Posterior vena cava (tissue), 2 donors: Measurements from ENCODE around the gene CENPE. TPM values are rescaled to one million over a fixed set of nuclear protein-coding genes. Genes with fewer than 3 reads are reported as not detected.
"Not testable (repeated sequence)": the region's sequence is repeated elsewhere in the genome, so short reads cannot be mapped to it uniquely, and the experiment has no call there.

Experiments used
- DNase-seq: peaks from one replicate; pipeline ENCODE4 v3.0.0-alpha.2; 2020; ENCODE audit warnings: low spot score
- intact Hi-C, 2 donors: fragments of 100-400 bp; cut with DNase I; formaldehyde crosslinking; loops; one replicate each; pipeline versions ENCODE4 v1.14.1 to v1.14.2; 2022 to 2023
- long read RNA-seq, 2 donors: library from polyadenylated mRNA; unstranded; transcript quantifications; one replicate each; pipeline ENCODE4 v2.0.0, GENCODE V29; 2020 to 2021
- total RNA-seq, 2 donors: library from RNA; stranded (reverse); fragmentation: NEBNext Ultra II Directional; extraction: Animal tissue kit (Norgen Biotek cat#: 25700); gene quantifications; one replicate each; pipeline ENCODE4 v1.2.1, GENCODE V29; 2021
- donor health status: DM: yes; HTN: yes; CAD: no.
- donor health status: DM: yes; HTN: yes; CAD: no.

CENPE gene, protein sequence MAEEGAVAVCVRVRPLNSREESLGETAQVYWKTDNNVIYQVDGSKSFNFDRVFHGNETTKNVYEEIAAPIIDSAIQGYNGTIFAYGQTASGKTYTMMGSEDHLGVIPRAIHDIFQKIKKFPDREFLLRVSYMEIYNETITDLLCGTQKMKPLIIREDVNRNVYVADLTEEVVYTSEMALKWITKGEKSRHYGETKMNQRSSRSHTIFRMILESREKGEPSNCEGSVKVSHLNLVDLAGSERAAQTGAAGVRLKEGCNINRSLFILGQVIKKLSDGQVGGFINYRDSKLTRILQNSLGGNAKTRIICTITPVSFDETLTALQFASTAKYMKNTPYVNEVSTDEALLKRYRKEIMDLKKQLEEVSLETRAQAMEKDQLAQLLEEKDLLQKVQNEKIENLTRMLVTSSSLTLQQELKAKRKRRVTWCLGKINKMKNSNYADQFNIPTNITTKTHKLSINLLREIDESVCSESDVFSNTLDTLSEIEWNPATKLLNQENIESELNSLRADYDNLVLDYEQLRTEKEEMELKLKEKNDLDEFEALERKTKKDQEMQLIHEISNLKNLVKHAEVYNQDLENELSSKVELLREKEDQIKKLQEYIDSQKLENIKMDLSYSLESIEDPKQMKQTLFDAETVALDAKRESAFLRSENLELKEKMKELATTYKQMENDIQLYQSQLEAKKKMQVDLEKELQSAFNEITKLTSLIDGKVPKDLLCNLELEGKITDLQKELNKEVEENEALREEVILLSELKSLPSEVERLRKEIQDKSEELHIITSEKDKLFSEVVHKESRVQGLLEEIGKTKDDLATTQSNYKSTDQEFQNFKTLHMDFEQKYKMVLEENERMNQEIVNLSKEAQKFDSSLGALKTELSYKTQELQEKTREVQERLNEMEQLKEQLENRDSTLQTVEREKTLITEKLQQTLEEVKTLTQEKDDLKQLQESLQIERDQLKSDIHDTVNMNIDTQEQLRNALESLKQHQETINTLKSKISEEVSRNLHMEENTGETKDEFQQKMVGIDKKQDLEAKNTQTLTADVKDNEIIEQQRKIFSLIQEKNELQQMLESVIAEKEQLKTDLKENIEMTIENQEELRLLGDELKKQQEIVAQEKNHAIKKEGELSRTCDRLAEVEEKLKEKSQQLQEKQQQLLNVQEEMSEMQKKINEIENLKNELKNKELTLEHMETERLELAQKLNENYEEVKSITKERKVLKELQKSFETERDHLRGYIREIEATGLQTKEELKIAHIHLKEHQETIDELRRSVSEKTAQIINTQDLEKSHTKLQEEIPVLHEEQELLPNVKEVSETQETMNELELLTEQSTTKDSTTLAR (N-terminal part only)
- total RNA-seq: 1 to 10 TPM; 1.9 to 2.2 TPM
- long read RNA-seq, donor 1, partial matches to known transcripts: 1 of 1 reads
- long read RNA-seq, donor 1, other reads (novel, unspliced or antisense): 0 of 1 reads
- long read RNA-seq, donor 2, partial matches to known transcripts: 3 of 3 reads
- long read RNA-seq, donor 2, other reads (novel, unspliced or antisense): 0 of 3 reads

GRCh38 chr4:103198111-103198765 is at the start of gene CENPE:
CENPE (minus strand) TSS chr4:103198343; CDS start chr4:103198319, 24 bp downstream.
- intact Hi-C loops: no loop called here
- peak; percentile 95 for DNase-seq

DNA sequence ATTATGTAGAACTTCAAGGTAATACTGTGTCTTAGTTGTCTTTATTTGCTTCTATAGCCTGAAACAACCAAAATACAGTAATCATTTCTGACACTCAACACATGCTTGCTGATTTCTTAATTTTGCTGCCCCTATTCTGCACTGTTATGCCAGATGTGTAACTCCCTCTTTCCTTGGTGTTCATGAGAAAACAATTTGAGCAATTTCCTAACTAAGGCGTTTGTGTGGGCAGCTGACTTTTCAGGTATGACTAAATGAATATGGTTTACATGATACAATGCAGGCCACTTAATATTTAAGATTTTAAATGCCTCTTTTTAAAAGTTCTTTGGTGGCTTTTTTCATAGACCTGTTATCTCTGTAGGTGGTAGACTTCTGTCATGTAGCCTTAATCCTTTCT is 46.1 kb upstream of the CENPE start:
- DNase-seq: no peak
- intact Hi-C loops: no loop called here

GRCh38 chr4:103230938-103231337 is 32.8 kb upstream of the CENPE start:
- intact Hi-C loops, DNase-seq: not testable (repeated sequence)

- intact Hi-C loops, DNase-seq: not testable (repeated sequence)
Observed at GRCh38 chr4:103223556-103223955, 25.4 kb upstream of the CENPE start.

- no peak for DNase-seq
- intact Hi-C loops: no loop called here
Observed at GRCh38 chr4:103207673-103208072, 9.5 kb upstream of the CENPE start.

DNA sequence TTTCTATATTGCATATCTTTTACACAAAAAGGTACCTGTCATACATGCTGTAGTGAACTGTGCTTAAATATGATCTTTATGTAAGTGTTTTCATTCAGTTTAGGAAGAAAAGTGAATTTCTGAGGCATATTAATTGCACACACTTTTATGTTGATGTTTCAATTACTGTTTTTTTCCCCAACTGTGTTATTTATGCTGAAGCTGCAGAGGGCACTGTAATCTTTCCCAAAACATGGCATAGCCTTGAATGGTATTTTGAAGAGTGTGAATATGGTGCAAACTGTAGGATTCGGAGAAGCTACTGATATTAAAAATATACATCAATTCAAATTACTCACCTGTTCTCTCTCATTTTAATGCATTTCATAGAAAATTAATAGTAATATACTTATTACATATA is 6.0 kb upstream of the CENPE start:
- DNase-seq: no peak
- intact Hi-C loops: no loop called here

- intact Hi-C loops: no loop called here
- no peak for DNase-seq
Observed at GRCh38 chr4:103201724-103202123, 3.6 kb upstream of the CENPE start.

- DNase-seq: no peak
- intact Hi-C loops: no loop called here
Observed at GRCh38 chr4:103201253-103201652, 3.1 kb upstream of the CENPE start.

DNA sequence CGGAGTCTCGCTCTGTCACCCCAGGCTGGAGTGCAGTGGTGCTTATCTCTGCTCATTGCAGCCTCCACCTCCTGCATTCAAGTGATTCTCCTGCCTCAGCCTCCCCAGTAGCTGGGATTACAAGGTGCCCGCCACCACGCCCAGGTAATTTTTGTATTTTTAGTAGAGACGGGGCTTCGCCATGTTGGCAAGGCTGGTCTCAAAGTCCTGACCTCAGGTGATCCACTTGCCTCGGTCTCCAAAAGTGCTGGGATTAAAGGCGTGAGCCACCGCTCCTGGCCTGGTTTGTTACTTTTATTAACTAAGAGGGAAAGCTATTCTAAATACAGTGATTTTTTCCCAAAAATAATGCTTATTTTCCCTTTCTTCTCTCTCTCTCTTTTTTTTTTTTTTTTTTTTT is 866 bp upstream of the CENPE start:
- intact Hi-C loops: no loop called here
- DNase-seq: peak; percentile 32

DNA sequence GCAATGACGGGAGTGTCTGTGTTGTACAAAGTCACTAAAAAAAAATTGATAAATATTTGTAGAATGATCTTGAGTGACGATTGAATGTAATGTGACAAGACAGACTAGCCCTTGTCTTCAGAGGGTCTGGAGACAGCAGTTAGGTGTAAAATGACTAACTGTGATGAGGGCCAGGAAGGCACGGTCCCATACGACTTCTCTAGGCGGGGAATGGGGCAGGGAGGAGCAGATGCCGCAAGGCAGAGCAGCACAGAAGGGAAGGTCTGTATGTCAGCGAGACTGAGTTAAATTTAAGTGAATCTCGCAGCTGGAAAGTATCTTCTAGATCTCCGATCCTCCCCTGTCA is 405 bp downstream of the CENPE start:
- intact Hi-C loops: no loop called here
- DNase-seq: no peak

DNA sequence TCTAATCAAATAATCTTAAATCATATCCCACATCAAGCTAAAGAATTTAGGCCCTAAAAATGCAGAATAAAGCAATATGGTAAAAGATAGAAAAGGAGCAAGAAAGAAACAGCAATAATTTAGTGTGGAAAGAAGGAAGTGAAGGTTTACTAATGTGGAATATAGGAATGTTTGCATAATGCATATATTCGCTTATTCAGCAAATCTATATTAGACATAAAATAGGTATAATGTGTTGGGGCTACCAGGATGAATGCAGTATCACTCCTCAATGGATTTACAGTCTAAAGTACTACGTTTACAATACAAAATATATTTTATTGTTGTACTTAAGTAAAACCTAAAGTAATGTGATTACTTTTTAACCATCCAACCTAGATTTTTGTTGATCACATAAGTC is 4.7 kb downstream of the CENPE start:
- intact Hi-C loops: no loop called here

DNA sequence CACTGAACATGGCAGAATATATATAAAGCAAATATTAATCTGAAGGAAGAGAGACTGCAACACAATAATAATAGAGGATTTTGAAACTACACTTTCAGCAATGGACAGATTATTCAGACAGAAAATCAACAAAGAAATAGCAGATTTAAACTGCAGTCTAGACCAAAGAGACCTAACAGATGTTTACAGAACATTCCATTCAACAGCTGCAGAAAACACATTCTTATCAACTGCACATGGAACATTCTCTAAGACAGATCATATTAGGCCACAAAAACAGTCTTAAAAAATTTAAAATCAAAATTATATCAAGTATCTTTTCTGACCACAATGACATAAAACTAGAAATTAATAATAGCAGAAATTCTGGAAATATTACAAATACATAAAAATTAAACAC is 27.1 kb downstream of the CENPE start:
- intact Hi-C loops: no loop called here

More for the DNA sequence above, 4.7 kb downstream of the CENPE start:
- no peak for DNase-seq

DNA sequence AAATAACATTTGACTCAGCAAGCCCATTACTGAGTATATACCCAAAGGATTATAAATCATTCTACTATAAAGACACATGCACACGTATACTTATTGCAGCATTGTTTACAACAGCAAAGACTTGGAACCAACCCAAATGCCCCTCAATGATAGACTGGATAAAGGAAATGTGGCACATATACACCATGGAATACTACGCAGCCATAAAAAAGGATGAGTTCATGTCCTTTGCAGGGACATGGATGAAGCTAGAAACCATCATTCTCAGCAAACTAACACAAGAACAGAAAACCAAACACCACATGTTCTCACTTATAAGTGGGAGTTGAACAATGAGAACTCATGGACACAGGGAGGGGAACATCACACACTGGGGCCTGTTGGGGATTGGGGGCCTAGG is 28.4 kb downstream of the CENPE start:
- intact Hi-C loops, DNase-seq: not testable (repeated sequence)

More for the DNA sequence above, 27.1 kb downstream of the CENPE start:
- DNase-seq: no peak

- intact Hi-C loops: no loop called here
- DNase-seq: no peak
Observed at GRCh38 chr4:103168993-103169392, 29.1 kb downstream of the CENPE start.

DNA sequence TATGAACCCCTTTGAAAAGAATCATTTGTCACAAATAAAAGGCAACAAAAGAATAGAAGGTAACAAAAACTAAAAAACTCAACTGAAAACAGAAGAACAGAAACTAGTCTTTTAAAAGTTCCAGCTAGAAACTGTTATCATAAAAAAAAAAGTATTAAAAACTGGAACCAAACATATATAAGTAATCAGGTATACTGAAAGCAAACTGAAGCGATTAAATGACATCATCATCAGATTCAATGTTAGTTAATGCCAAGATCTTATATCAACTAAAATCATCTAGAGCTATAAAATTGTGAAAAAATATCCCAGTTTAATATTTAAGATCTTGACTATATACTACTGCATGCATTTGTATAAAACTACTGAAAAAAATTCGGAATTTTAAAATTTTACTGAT is 36.0 kb downstream of the CENPE start:
- intact Hi-C loops: no loop called here
- DNase-seq: no peak

DNA sequence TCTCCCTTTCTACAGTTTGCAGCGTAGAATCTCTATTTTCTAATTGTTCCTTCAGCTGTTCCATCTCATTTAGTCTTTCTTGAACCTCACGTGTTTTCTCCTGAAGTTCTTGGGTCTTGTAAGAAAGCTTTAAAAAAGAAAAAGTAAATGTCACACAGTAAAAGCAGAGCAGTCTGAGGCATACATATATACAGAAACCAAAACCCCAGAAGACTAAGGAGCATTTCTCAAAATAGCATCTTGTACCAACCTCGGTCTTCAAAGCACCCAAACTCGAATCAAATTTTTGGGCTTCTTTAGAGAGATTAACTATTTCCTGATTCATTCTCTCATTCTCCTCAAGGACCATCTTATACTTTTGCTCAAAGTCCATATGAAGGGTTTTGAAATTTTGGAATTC is 39.4 kb downstream of the CENPE start:
- intact Hi-C loops: no loop called here
- DNase-seq: no peak

DNA sequence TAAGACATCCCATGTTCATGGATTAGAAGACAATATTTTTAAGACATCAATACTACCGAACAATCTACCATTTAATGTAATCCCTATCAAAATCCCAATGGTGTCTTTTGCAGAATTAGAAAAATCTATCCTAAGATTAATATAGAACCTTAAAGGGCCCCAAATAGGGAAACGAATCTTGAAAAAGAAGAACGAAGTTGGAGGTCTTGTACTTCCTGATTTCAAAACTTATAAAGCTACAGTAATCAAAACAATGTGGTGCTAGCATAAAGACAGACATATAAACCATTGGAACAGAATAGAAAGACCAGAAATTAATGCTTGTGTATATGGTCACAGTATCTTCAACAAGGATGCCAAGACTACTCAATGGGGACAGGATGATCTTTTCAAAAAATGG is 42.0 kb downstream of the CENPE start:
- intact Hi-C loops: no loop called here
- DNase-seq: no peak

- intact Hi-C loops: no loop called here
- no peak for DNase-seq
Observed at GRCh38 chr4:103152381-103152780, 45.8 kb downstream of the CENPE start.

GRCh38 chr4:103150677-103151076 is 47.5 kb downstream of the CENPE start:
- intact Hi-C loops: no loop called here

More at GRCh38 chr4:103150677-103151076, 47.5 kb downstream of the CENPE start:
- DNase-seq: no peak
